ENCODE data around the gene PHEX.

DNA sequence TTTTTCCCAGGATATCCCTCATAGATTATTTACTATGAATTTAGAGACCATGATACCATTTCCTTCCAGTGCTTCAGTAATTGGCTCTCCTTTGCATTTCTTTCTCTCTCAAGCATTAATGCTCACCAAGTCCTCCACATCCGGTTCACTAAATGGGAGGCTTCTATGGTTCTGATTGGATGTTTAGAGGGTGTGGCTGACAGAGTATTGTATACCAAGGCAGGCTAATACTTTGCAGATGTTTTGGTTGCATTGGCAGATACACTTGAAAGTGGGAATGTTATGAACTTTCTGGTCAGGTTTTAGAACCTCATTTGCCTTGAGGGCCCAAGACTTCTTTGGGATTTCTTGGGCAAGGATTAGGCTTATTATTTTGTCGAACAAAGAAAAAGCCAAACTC, 264.7 kb downstream of the PHEX start:
- TF ChIP-seq, protein P1, sequence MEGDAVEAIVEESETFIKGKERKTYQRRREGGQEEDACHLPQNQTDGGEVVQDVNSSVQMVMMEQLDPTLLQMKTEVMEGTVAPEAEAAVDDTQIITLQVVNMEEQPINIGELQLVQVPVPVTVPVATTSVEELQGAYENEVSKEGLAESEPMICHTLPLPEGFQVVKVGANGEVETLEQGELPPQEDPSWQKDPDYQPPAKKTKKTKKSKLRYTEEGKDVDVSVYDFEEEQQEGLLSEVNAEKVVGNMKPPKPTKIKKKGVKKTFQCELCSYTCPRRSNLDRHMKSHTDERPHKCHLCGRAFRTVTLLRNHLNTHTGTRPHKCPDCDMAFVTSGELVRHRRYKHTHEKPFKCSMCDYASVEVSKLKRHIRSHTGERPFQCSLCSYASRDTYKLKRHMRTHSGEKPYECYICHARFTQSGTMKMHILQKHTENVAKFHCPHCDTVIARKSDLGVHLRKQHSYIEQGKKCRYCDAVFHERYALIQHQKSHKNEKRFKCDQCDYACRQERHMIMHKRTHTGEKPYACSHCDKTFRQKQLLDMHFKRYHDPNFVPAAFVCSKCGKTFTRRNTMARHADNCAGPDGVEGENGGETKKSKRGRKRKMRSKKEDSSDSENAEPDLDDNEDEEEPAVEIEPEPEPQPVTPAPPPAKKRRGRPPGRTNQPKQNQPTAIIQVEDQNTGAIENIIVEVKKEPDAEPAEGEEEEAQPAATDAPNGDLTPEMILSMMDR (IDR thresholded peaks at IDR 0.05; ENCODE audit: low read depth, low read length), result no peak
- TF ChIP-seq EZH2phosphoT487 (IDR thresholded peaks at IDR 0.05; ENCODE audit: low read depth), result no peak

Measured in OCI-LY3 (cell line).